Gastrocnemius medialis (tissue), 4 donors: ENCODE measurements around the gene JPT1. TPM values are rescaled to one million over a fixed set of nuclear protein-coding genes. Genes with fewer than 3 reads are reported as not detected.
A peak's percentile ranks its signal among the peaks of the same experiment; 100 is the strongest.
"Not testable (repeated sequence)": the region's sequence is repeated elsewhere in the genome, so short reads cannot be mapped to it uniquely, and the experiment has no call there.

Source experiments
- ATAC-seq, 2 donors: fragments of 150-250 bp; one replicate each; pipeline ENCODE4 v1.9.1; 2016
- DNase-seq, 2 donors: peaks; one replicate each; pipeline ENCODE4 v3.0.0-alpha.2; 2019
- H3K27ac ChIP-seq, 4 donors: fragments of 200-600 bp; sonication (generic); 1 replicate in 1 of 4; 2 replicates in 3 of 4; pipeline ENCODE4 v1.5.1; 2016 to 2018; ENCODE audit warnings: mild to moderate bottlenecking in 2 of 4, moderate library complexity in 1 of 4
- H3K27me3 ChIP-seq, 3 donors: fragments of 200-600 bp; sonication (generic) in 2 of 3; 1 replicate in 1 of 3; 2 replicates in 2 of 3; pipeline versions ENCODE4 v1.5.1 to v1.6.0; 2016 to 2019; ENCODE audit warnings: mild to moderate bottlenecking in 1 of 3, moderate library complexity in 1 of 3
- H3K36me3 ChIP-seq, 2 donors: fragments of 200-600 bp; sonication (generic) in 1 of 2; one replicate each; pipeline ENCODE4 v1.5.1; 2017 to 2018
- H3K4me1 ChIP-seq, 2 donors: fragments of 200-600 bp; sonication (generic) in 1 of 2; one replicate each; pipeline ENCODE4 v1.5.1; 2016 to 2017; ENCODE audit warnings: mild to moderate bottlenecking in 2 of 2
- H3K4me3 ChIP-seq, 4 donors: fragments of 200-600 bp; sonication (generic) in 3 of 4; 1 replicate in 1 of 4; 2 replicates in 3 of 4; pipeline ENCODE4 v1.5.1; 2016 to 2019; ENCODE audit warnings: mild to moderate bottlenecking in 2 of 4
- H3K9me3 ChIP-seq, 3 donors: fragments of 200-600 bp; sonication (generic) in 2 of 3; 1 replicate in 1 of 3; 2 replicates in 2 of 3; pipeline ENCODE4 v1.5.1; 2016 to 2019
- CTCF ChIP-seq, 5 experiments: fragments of 450-650 bp in 3 of 5; fragments of 200-600 bp in 2 of 5; sonication (generic) in 2 of 5; IDR thresholded peaks in 4 of 5; conservative IDR thresholded peaks in 1 of 5; 1 replicate in 4 of 5; 2 replicates in 1 of 5; pipeline ENCODE4 v1.5.1; 2016 to 2019; ENCODE audit warnings: antibody characterized with exemption in 5 of 5, mild to moderate bottlenecking in 3 of 5, moderate library complexity in 3 of 5
- POLR2A ChIP-seq, 2 donors: fragments of 450-650 bp; IDR thresholded peaks; one replicate each; pipeline ENCODE4 v1.6.1; 2017; ENCODE audit warnings: antibody characterized with exemption in 2 of 2, mild to moderate bottlenecking in 2 of 2, moderate library complexity in 2 of 2
- in situ Hi-C, 4 donors: fragments of 200-750 bp; cut with MboI; loops; one replicate each; pipeline versions ENCODE4 v1.15.0 to v1.8.0; 2017; ENCODE audit warnings: low sequenced_read_pairs in 4 of 4
- intact Hi-C: fragments of 100-400 bp; cut with DNase I; formaldehyde crosslinking; loops from one replicate; pipeline ENCODE4 v1.15.1; 2023; ENCODE audit warnings: low total_unique reads
- total RNA-seq, 4 donors: library from RNA; depleted of rRNA; stranded (reverse); fragments of >200 nt; gene quantifications; one replicate each; pipeline versions ENCODE4 v1.1.0 to v1.2.3, GENCODE V29; 2016

Gene JPT1
- total RNA-seq, 4 donors from 2014 or later, result 35.5 to 113 (median 71.8) TPM

DNA sequence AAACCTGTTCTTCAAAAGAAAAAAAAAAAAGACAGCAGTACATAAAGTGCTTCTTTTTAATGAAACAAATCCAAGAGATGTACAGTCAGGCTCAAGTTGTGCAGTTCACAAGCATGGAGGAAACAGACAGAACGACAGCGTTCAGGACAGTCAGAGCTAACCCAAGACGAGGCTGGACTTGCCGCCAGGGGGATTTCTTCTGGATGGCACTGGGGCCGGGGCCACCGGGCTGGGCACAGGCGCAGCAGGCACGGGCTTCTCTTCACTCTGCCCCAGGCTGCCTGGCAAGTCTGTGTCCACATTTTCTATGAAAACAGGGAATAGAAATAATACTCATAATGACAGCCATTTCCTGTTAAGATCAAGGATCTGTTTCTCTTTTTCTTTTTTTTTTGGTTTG is 18.4 kb downstream of the JPT1 start:
- no peaks in the 10 kb centered on the region for H3K36me3 ChIP-seq
- H3K4me3 ChIP-seq, result no peak overlapping the region
- in situ Hi-C loops (no loop called here), intact Hi-C loops (no loop called here)
- ATAC-seq, result no peak
- no peaks in the 10 kb centered on the region for H3K27me3 ChIP-seq
- peak overlapping the region in 2 of 4 donors; percentile 6 to 53 for H3K27ac ChIP-seq
- H3K4me1 ChIP-seq, result peaks cover under 1 to 15% of the 10 kb centered on the region in 2 donors
- DNase-seq, result no peak
- no peak for TF ChIP-seq CTCF (IDR thresholded peaks at IDR 0.05 in 4 of 5, conservative IDR thresholded peaks at IDR 0.05 in 1 of 5)
- TF ChIP-seq POLR2A (IDR thresholded peaks at IDR 0.05), result no peak
- no peaks in the 10 kb centered on the region for H3K9me3 ChIP-seq

GRCh38 chr17:75135452-75135851 is 18.9 kb downstream of the JPT1 start:
- Histone ChIP-seq H3K27me3 (no peaks in the 10 kb centered on the region), H3K4me1 (peaks cover 5 to 15% of the 10 kb centered on the region in 2 donors), H3K27ac (no peak overlapping the region), H3K36me3 (no peaks in the 10 kb centered on the region), H3K4me3 (no peak overlapping the region), H3K9me3 (no peaks in the 10 kb centered on the region)
- DNase-seq, result no peak
- in situ Hi-C loops, result no loop called here
- TF ChIP-seq POLR2A (IDR thresholded peaks at IDR 0.05) (no peak), CTCF (IDR thresholded peaks at IDR 0.05 in 4 of 5, conservative IDR thresholded peaks at IDR 0.05 in 1 of 5) (no peak)
- intact Hi-C loops, result no loop called here
- no peak for ATAC-seq

- H3K27ac ChIP-seq, H3K4me1 ChIP-seq, H3K4me3 ChIP-seq, H3K27me3 ChIP-seq, H3K36me3 ChIP-seq, H3K9me3 ChIP-seq, DNase-seq, in situ Hi-C loops, ATAC-seq: not testable (repeated sequence)
- intact Hi-C loops, result loop anchor here (5.0 kb wide), 1 partner anchor 49 kb away; the partner anchor contains the start of gene SUMO2
Measured at GRCh38 chr17:75133607-75134347, 20.5 kb downstream of the JPT1 start.

DNA sequence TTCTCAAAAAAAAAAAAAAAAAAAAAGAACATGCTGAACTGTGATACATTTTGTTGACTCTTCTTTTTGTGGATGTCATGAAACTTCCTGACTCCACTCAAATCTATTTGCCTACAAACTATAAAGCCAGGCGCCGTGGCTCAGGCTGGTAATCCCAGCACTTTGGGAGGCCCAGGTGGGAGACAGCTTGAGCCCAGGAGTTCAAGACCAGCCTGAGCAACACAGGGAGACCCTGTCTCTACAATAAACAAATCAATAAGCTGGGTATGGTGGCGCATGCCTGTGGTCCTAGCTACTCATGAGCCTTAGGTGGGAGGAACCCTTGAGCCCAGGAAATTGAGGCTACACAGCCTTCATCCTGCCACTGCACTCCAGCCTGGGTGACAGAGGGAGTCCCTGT is 21.3 kb downstream of the JPT1 start:
- no peak for ATAC-seq
- H3K9me3 ChIP-seq, result no peaks in the 10 kb centered on the region
- TF ChIP-seq CTCF (IDR thresholded peaks at IDR 0.05 in 4 of 5, conservative IDR thresholded peaks at IDR 0.05 in 1 of 5), result no peak
- no peak for TF ChIP-seq POLR2A (IDR thresholded peaks at IDR 0.05)
- no peak overlapping the region for H3K4me3 ChIP-seq
- H3K4me1 ChIP-seq, result peaks cover under 1 to 12% of the 10 kb centered on the region in 2 donors
- no peak overlapping the region for H3K27ac ChIP-seq
- intact Hi-C loops (loop anchor here (5.0 kb wide), 1 partner anchor 49 kb away; the partner anchor contains the start of gene SUMO2), in situ Hi-C loops (no loop called here)
- DNase-seq, result no peak
- H3K36me3 ChIP-seq, result peaks cover 0 to 9% of the 10 kb centered on the region in 2 donors
- H3K27me3 ChIP-seq, result no peaks in the 10 kb centered on the region

DNA sequence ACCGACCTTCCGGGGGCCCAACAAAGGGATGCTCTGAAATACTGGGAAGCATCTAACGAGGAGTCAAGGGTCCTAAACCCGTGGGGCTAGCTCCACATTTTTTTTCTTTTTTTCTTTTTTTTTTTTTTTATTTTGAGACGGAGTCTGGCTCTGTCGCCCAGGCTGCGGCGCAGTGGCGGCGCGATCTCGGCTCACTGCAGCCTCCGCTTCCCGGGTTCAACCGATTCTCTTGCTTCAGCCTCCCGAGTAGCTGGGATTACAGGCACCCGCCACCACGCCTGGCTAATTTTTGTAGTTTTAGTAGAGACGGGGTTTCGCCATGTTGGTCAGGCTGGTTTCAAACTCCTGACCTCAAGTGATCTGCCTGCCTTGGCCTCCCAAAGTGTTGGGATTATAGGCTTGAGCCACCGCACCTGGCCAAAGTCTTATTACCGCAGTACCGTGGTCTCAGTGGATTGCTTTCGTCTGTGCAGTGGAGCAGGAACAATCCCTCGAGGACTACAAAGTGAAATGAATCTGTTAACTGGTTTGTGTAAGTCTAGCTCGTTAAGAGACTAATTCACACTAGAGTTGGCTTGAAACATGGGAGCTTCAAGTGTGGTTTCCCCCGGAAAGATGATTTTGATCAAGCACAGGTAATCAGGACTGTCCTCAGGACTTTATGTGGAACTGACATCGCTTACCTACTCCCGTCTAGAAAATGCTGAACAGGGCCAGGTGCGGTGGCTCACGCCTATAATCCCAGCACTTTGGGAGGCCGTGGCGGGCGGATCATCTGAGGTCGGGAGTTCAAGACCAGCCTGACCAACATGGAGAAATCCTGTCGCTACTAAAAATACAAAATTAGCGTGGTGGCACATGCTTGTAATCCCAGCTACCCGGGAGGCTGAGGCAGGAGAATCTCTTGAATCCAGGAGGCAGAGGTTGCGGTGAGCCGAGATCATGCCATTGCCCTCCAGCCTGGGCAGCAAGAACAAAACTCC is 22.0 kb downstream of the JPT1 start:
- H3K9me3 ChIP-seq, in situ Hi-C loops, H3K27me3 ChIP-seq, DNase-seq, ATAC-seq, H3K36me3 ChIP-seq: not testable (repeated sequence)
- Histone ChIP-seq H3K4me3 (peak overlapping the region; percentile 78 to 92 (median 90)), H3K27ac (peak overlapping the region; percentile 86 to 96 (median 90)), H3K4me1 (peaks cover 0 to 12% of the 10 kb centered on the region in 2 donors)
- intact Hi-C loops, result loop anchor here (5.0 kb wide), 1 partner anchor 50 kb away; the partner anchor contains the start of gene SUMO2
